HG03139 (cell line): ENCODE data around the gene CASP10.
"Not testable (repeated sequence)": the region's sequence is repeated elsewhere in the genome, so short reads cannot be mapped to it uniquely, and the experiment has no call there.

ENCODE experiments used
- ATAC-seq: cut with Tn5 transposase; IDR thresholded peaks from one replicate; pipeline ENCODE4 v1.9.1; 2021; ENCODE audit not compliant: unreplicated experiment

CASP10 gene

GRCh38 chr2:201231781-201232466 lies 49.0 kb downstream of the CASP10 start:
- no peak for ATAC-seq

- no peak for ATAC-seq
Observed at GRCh38 chr2:201232467-201232815, 49.5 kb downstream of the CASP10 start.

DNA sequence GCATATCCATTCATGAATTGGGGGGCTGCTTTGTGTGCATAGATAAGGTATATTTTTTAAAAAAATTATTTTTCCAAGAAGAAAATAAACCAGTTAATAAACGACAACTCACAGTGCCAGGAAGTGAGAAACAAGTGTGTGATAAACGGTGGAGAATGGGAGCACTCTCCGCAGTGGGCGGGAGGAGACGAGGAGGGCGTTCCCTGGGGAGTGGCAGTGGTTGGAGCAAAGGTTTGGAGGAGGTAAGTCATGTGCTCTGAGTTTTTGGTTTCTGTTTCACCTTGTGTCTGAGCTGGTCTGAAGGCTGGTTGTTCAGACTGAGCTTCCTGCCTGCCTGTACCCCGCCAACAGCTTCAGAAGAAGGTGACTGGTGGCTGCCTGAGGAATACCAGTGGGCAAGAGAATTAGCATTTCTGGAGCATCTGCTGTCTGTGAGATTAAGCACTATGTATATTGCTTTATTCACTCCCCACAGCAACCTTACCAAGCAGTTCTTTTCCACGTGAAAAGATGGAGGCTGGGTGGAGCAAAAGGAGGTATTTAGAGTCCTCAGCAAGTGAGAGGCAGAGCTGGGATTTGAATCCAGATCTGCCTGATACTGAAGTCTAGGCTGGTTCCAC lies 50.4 kb downstream of the CASP10 start:
- peak; percentile 85 for ATAC-seq

GRCh38 chr2:201233812-201234662 lies 51.1 kb downstream of the CASP10 start:
- peak; percentile 23 for ATAC-seq

DNA sequence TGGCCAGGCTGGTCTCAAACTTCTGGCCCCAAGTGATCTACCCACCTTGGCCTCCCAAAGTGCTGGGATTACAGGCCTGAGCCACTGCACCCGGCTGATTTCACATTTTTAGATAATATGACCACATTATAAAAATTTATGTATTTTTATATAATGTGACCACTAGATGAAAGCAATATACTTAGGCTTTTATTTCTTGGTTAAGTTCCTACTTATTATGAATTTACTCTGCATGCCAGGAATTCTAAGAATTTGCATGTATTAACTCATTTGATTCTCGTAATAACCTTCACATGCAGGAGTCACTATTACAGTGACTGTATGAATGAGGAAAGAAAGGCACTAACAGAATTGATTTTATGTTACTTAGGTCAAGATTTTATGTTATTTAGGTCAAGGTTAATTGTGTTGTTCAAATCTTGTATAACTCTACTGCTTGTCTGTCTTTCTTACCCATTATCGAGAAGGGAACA lies 51.8 kb downstream of the CASP10 start:
- ATAC-seq: no peak

DNA sequence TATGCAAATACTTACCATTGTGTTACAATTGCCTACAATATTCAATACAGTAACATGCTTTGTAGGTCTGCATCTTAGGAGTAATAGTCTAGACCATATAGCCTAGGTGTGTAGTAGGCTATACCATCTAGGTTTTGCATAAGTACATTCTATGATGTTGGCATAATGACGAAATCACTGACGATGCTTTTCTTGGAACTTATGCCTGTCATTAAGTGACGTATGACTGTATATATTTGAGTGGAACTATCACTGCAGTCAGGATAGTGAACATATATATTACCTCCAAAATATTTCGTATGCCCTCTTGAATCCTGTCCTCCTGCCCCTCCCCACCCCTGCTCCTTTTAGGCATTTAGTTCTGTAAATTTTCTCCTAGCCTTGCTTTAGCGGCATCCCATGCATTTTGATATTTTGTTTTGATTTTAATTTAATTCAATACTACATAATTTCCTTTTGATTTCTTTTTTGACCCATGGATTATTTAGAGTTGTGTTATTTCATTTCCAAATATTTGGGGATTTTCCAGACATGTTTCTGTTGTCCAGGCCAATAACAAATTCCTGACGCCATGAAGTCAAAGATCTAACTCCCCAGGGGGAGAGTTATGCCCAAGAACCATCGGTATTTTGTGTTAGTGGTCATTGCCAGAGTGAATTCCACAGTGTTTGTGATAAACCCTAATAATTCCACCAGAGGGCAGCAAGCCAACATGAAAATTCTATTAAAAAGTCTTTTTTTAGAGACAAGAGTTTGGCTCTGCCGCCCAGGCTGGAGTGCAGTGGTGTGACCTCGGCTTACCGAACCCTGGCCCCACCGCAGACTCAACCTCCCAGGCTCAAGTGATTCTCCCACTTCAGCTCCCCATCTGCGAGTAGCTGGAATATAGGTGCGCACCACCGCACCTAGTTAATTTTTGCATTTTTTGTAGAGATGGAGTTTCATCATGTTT lies 53.2 kb downstream of the CASP10 start:
- ATAC-seq: no peak

- no peak for ATAC-seq
Observed at GRCh38 chr2:201237486-201238123, 54.7 kb downstream of the CASP10 start.

GRCh38 chr2:201239167-201239935 lies 56.4 kb downstream of the CASP10 start:
- ATAC-seq: not testable (repeated sequence)

DNA sequence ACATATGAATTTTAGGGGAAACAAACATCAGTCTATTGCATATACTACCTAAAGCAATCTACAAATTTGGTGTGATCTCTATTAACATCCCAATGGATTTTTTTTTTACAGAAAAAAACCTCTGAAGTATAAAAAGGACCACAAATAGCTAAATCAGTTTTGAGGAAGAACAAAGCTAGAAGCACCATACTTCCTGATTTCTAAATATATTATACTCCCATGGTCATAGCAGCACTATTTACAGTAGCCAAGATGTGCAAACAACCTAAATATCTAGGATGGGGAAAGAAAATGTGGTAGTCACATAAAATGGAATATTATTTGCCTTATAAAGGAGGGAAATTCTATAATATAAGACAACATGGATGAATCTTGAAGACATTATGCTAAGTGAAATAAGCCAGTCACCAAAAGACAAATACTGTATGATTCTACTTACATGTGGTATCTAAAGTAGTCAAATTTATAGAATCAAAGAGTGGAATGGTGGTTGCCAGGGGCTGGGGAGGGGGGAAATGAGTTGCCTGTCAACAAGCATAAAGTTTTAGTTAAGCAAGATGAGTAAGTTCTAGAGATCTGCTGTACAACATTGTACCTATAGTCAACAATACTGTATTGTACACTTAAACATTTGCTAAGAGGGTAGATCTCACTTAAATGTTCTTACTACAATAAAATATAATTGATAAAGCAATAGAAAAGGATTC lies 59.8 kb downstream of the CASP10 start:
- no peak for ATAC-seq

DNA sequence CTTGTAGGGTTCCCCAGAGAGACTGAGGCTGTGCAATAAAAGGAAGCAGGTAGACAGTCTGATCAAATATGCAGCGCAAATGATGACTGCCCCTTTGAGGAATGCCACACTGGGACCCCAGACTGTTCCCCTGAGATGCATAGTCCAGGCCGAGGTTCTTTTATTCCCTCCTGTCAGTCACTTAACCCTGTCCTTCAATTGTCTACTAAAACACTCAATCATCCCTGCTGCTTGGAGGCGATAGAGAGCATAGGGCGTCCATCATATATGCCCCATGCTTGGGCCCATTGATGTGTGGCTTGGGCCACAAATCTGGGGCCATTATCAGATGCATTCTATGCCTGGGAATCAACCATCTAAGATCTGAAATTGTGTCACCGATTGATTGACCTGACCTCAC lies 61.9 kb downstream of the CASP10 start:
- no peak for ATAC-seq

DNA sequence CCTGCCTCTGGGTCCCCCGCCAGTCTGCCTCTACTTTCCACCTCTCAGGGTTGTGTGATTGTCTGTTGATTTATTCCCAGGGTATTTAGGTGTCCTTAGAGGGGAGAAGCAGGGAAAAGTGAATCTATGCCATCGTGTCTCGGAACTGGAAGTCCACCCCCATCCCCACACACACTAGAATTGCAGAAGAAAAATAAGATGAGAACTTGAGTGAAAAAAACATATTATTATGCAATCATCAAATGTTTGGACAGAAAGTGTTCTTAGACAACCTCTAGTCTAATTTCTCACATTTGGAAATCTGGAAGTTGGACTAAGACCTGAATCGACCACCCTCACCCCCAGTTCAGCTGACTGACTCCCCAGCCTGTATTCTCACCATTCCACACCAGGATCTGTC lies 63.3 kb downstream of the CASP10 start:
- ATAC-seq: no peak

GRCh38 chr2:201248288-201248844 lies 65.4 kb downstream of the CASP10 start:
- ATAC-seq: no peak

GRCh38 chr2:201249889-201250288 lies 66.9 kb downstream of the CASP10 start:
- ATAC-seq: no peak

DNA sequence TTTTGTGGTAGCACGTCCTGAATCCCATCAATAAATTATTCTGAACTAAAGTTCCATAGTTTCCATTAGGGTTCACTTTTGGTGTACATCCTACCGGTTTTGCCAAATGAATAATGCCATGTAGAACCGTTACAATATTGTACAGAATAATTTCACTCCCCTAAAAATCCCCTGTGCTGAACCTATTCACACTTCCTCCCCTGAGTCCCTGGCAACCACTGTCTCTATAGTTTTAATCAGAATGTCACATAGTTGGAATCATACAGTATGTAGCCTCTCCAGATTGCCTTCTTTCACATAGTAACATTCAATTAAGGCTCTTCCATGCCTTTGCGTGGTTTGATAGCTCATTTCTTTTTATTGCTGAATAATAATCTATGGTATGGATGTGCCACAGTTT lies 67.8 kb downstream of the CASP10 start:
- ATAC-seq: no peak

DNA sequence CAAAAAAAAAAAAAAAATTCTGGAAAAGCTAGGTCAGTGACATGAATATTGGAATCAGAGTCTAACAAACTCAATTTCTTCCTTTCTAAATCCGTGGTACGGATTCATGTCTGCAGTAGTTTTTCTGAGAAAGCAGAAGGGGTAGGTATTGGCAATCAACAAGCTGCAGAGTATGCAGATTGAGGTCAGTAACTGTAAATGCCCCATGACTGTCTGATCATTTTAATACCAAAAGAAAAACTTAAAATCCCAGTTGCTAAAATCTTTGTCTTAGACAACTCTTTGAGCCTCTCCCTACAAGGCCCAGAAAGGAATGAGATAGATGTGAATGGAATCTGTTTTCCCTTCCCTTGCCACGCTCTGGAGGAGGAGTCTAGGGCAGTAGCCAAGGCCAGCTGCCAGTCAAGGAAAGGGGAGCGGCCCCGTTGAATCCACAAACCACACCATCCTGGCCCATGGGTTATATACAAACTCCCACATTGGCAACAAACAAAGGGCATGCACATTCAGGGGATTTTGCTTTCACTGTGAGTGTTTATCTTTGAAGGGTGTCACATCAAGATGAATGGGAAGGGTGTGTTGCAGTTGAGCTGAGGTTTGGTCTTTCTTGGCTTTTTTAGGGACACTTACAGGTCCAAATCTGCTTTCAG lies 71.3 kb downstream of the CASP10 start:
- ATAC-seq: no peak

DNA sequence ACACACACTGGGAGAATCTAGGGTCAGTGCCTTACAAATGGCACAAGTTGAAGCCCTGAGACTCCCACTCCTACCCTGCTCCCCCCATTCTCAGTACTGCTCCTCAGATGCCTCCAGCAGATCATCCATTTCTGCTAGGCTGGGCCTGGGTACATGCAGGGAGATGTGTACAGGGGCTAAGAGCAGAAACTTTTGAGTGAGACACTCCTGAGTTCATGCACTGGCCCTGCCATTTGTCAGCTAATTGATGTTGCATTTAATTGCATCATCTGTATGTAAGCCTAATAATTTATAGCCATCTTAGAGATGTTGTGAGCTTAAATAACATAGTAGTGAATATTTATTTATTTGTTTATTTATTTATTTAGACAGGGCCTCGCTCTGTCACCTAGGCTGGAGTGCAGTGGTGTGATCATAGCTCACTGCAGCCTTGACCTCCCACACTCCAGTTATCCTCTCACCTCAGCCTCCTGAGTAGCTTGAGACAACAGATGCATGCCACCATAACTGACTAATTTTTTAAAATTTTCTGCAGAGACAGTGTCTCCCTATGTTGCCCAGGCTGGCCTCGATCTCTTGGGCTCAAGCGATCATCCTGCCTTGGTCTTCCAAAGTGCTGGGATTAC lies 72.6 kb downstream of the CASP10 start:
- ATAC-seq: no peak

- ATAC-seq: no peak
Observed at GRCh38 chr2:201256082-201256481, 73.1 kb downstream of the CASP10 start.
